GM21576 (cell line): Measurements from ENCODE around the gene ANKRD52.
"Not testable (repeated sequence)": the region's sequence is repeated elsewhere in the genome, so short reads cannot be mapped to it uniquely, and the experiment has no call there.

Source experiments
- ATAC-seq: cut with Tn5 transposase; IDR thresholded peaks from one replicate; pipeline ENCODE4 v1.9.1; 2021; ENCODE audit warnings: mild to moderate bottlenecking, moderate library complexity; ENCODE audit not compliant: unreplicated experiment

ANKRD52 gene

GRCh38 chr12:56258068-56258819, at the start of gene ANKRD52:
TSS of gene ANKRD52 (minus strand) at chr12:56258384. CDS start at chr12:56258269, 115 bp downstream.
- peak; percentile 77 for ATAC-seq

GRCh38 chr12:56307221-56307965, 49.2 kb upstream of the ANKRD52 start:
- no peak for ATAC-seq

- ATAC-seq = no peak
Observed at GRCh38 chr12:56304872-56305590, 46.8 kb upstream of the ANKRD52 start.

GRCh38 chr12:56304276-56304675, 46.1 kb upstream of the ANKRD52 start:
- no peak for ATAC-seq

GRCh38 chr12:56300644-56301464, 42.7 kb upstream of the ANKRD52 start:
- ATAC-seq = no peak

- ATAC-seq = peak; percentile 94
Observed at GRCh38 chr12:56299853-56300643, 41.9 kb upstream of the ANKRD52 start, which contains the start of gene CS. TSS of gene CS (minus strand) at chr12:56300330. CDS start at chr12:56300201, 129 bp downstream.

GRCh38 chr12:56299308-56299852, 41.2 kb upstream of the ANKRD52 start:
- peak; percentile 3 for ATAC-seq

GRCh38 chr12:56298828-56299227, 40.6 kb upstream of the ANKRD52 start:
- ATAC-seq = no peak

- ATAC-seq = no peak
Observed at GRCh38 chr12:56297400-56297799, 39.2 kb upstream of the ANKRD52 start.

- ATAC-seq = no peak
Observed at GRCh38 chr12:56296295-56296694, 38.1 kb upstream of the ANKRD52 start.

- ATAC-seq = no peak
Observed at GRCh38 chr12:56293795-56294194, 35.6 kb upstream of the ANKRD52 start.

- no peak for ATAC-seq
Observed at GRCh38 chr12:56288705-56289387, 30.7 kb upstream of the ANKRD52 start.

GRCh38 chr12:56286044-56286830, 28.1 kb upstream of the ANKRD52 start:
- no peak for ATAC-seq

- ATAC-seq = not testable (repeated sequence)
Observed at GRCh38 chr12:56284263-56284662, 26.1 kb upstream of the ANKRD52 start.

- ATAC-seq = no peak
Observed at GRCh38 chr12:56282579-56282978, 24.4 kb upstream of the ANKRD52 start.

- ATAC-seq = no peak
Observed at GRCh38 chr12:56282030-56282429, 23.8 kb upstream of the ANKRD52 start.

- no peak for ATAC-seq
Observed at GRCh38 chr12:56280849-56281248, 22.7 kb upstream of the ANKRD52 start.

GRCh38 chr12:56278905-56279304, 20.7 kb upstream of the ANKRD52 start:
- ATAC-seq = no peak
